Inflammatory macrophage (primary cell): Measurements from ENCODE around the gene METTL25B.

Experiments used
- DNase-seq, 2 donors: peaks; one replicate each; pipeline ENCODE4 v3.0.0-alpha.2; 2020 to 2022
- total RNA-seq, 18 experiments: gene quantifications; one replicate each; lab custom pipeline; 2026; ENCODE audit warnings: mixed read lengths in 6 of 18, inconsistent platforms in 2 of 18; lab: John Stamatoyannopoulos, UW

The METTL25B gene
- total RNA-seq, result 4.2 to 15.5 (median 10.3) reads per million in 18 experiments

- peak; percentile 76 to 84 for DNase-seq
Observed at GRCh38 chr1:156727926-156728598, at the start of gene METTL25B. TSS of gene METTL25B (plus strand) at chr1:156728469. CDS start at chr1:156729105, 636 bp downstream.

GRCh38 chr1:156680056-156680455 lies 48.2 kb upstream of the METTL25B start:
- no peak for DNase-seq

- DNase-seq, result no peak
Observed at GRCh38 chr1:156681196-156681960, 46.9 kb upstream of the METTL25B start.

GRCh38 chr1:156682166-156682890 lies 45.9 kb upstream of the METTL25B start:
- DNase-seq, result no peak

GRCh38 chr1:156684227-156684782 lies 44.0 kb upstream of the METTL25B start:
- no peak for DNase-seq

GRCh38 chr1:156689035-156689952 lies 39.0 kb upstream of the METTL25B start:
- peak; percentile 74 to 85 for DNase-seq

GRCh38 chr1:156689953-156690674 lies 38.2 kb upstream of the METTL25B start:
- DNase-seq, result peak; percentile 67 to 82

GRCh38 chr1:156690675-156691036 lies 37.6 kb upstream of the METTL25B start:
- DNase-seq, result peak; percentile 60 to 84

- DNase-seq, result no peak
Observed at GRCh38 chr1:156691191-156691590, 37.1 kb upstream of the METTL25B start.

- peak; percentile 87 to 97 for DNase-seq
Observed at GRCh38 chr1:156691665-156692440, 36.4 kb upstream of the METTL25B start.

GRCh38 chr1:156692441-156692924 lies 35.8 kb upstream of the METTL25B start:
- no peak for DNase-seq

- no peak for DNase-seq
Observed at GRCh38 chr1:156692925-156693847, 35.1 kb upstream of the METTL25B start.

GRCh38 chr1:156693848-156694689 lies 34.2 kb upstream of the METTL25B start:
- DNase-seq, result peak in 1 of 2 donors; percentile 39

GRCh38 chr1:156694690-156694962 lies 33.6 kb upstream of the METTL25B start:
- no peak for DNase-seq

- DNase-seq, result no peak
Observed at GRCh38 chr1:156696755-156697154, 31.5 kb upstream of the METTL25B start.

- DNase-seq, result no peak
Observed at GRCh38 chr1:156697481-156697880, 30.8 kb upstream of the METTL25B start.

GRCh38 chr1:156698995-156699394 lies 29.3 kb upstream of the METTL25B start:
- DNase-seq, result peak; percentile 73 to 93
